K562 (cell line): Measurements from ENCODE around the gene EIF4G2. TPM values are rescaled to one million over a fixed set of nuclear protein-coding genes. Genes with fewer than 3 reads are reported as not detected.

Experiments
- ATAC-seq: fragments of 200-7000 bp; cut with Tn5 transposase; 3 replicates; pipeline ENCODE4 v1.9.1; 2020; ENCODE audit warnings: moderate library complexity
- BruUV-seq: library from RNA; stranded (reverse); fragments of 400-500 nt; replicated peaks from 2 replicates; lab custom pipeline; 2021; lab: Mats Ljungman, UMichigan
- CTCF ChIA-PET: fragments of 300-600 bp; formaldehyde crosslinking; extraction: SDS; loops from one replicate; lab custom pipeline; 2021; ENCODE audit warnings: low intra/inter-chr PET ratio; lab: Yijun Ruan, JAX
- POLR2A ChIA-PET: fragments of 300-600, 350-650 bp; sonication (Branson Sonifier 250); formaldehyde crosslinking; extraction: SDS; loops from one replicate; lab custom pipeline; 2021; ENCODE audit warnings: antibody characterized with exemption, inconsistent platforms; lab: Yijun Ruan, JAX
- DNase-seq, 4 experiments: peaks; one replicate each; pipeline versions ENCODE4 v3.0.0 to v3.0.0-alpha.2; 2011 to 2018; ENCODE audit warnings: low spot score in 3 of 4, mixed read lengths in 3 of 4; ENCODE audit errors: extremely low read depth in 1 of 4
- FAIRE-seq: peaks from 2 replicates; lab custom pipeline; 2011; peaks lifted over from hg19 to GRCh38; lab: Jason Lieb, UNC
- H2AFZ ChIP-seq: 2 replicates; pipeline ENCODE4 v1.6.0; 2011; ENCODE audit warnings: low read depth, low read length, control low read depth, inconsistent platforms
- H3K27ac ChIP-seq: fragments of 200-600 bp; 3 replicates; pipeline ENCODE4 v1.8.0; 2011; ENCODE audit warnings: low read depth, mild to moderate bottlenecking, control low read depth, inconsistent platforms, low read length, moderate library complexity, mixed read lengths; ENCODE audit errors: extremely low read depth
- H3K27me3 ChIP-seq, 2 experiments: fragments of 300-600 bp in 1 of 2; 2 replicates in 1 of 2; 3 replicates in 1 of 2; pipeline versions ENCODE4 v1.6.0 to v1.8.0; 2011; ENCODE audit warnings: inconsistent platforms in 2 of 2, low read length in 2 of 2, mild to moderate bottlenecking in 1 of 2, mixed read lengths in 1 of 2, moderate library complexity in 1 of 2; ENCODE audit not compliant: control insufficient read depth in 2 of 2, insufficient read depth in 2 of 2
- H3K36me3 ChIP-seq: fragments of 300-600 bp; 3 replicates; pipeline ENCODE4 v1.8.0; 2011; ENCODE audit warnings: mild to moderate bottlenecking, low read length, inconsistent platforms; ENCODE audit not compliant: control insufficient read depth, insufficient read depth
- H3K4me1 ChIP-seq, 2 experiments: fragments of 200-600 bp in 1 of 2; replicated peaks in 1 of 2; 2 replicates in 1 of 2; 3 replicates in 1 of 2; pipeline versions ENCODE4 v1.5.1 to v1.8.0; 2011; ENCODE audit warnings: inconsistent platforms in 2 of 2, low read length in 2 of 2, mild to moderate bottlenecking in 1 of 2, mixed read lengths in 1 of 2, moderate library complexity in 1 of 2; ENCODE audit not compliant: control insufficient read depth in 2 of 2, insufficient read depth in 2 of 2
- H3K4me2 ChIP-seq: 2 replicates; pipeline ENCODE4 v1.6.1; 2011; ENCODE audit warnings: low read length, control low read depth, inconsistent platforms, mixed read lengths; ENCODE audit not compliant: insufficient read depth
- H3K4me3 ChIP-seq: fragments of 200-600 bp; sonication (generic), shearing (Covaris generic); 2 replicates; pipeline ENCODE4 v1.5.1; 2016; ENCODE audit warnings: control low read depth, inconsistent platforms
- H3K79me2 ChIP-seq: fragments of 200-600 bp; 3 replicates; pipeline ENCODE4 v1.8.0; 2011; ENCODE audit warnings: low read length, inconsistent platforms; ENCODE audit not compliant: control insufficient read depth, insufficient read depth
- H3K9ac ChIP-seq, 2 experiments: 2 replicates each; pipeline versions ENCODE4 v1.6.0 to v1.6.1; 2011; ENCODE audit warnings: low read depth in 2 of 2, low read length in 2 of 2, control low read depth in 1 of 2, inconsistent platforms in 1 of 2, mild to moderate bottlenecking in 1 of 2, mixed read lengths in 1 of 2; ENCODE audit not compliant: insufficient read depth in 1 of 2
- H3K9me1 ChIP-seq: one replicate; pipeline ENCODE4 v1.6.0; 2011; ENCODE audit warnings: inconsistent platforms, mild to moderate bottlenecking, low read length, moderate library complexity; ENCODE audit not compliant: control insufficient read depth, insufficient read depth
- H3K9me3 ChIP-seq: replicated peaks from 2 replicates; pipeline ENCODE4 v1.5.1; 2011; ENCODE audit warnings: low read depth, low read length, inconsistent platforms; ENCODE audit not compliant: control insufficient read depth, insufficient read depth
- H4K20me1 ChIP-seq: replicated peaks from 2 replicates; pipeline ENCODE4 v1.6.1; 2011; ENCODE audit warnings: low read length, inconsistent platforms, mixed read lengths; ENCODE audit not compliant: control insufficient read depth, insufficient read depth
- CTBP1 ChIP-seq: fragments of 450-650 bp; IDR thresholded peaks from 2 replicates; pipeline ENCODE4 v1.6.1; 2016; ENCODE audit warnings: borderline replicate concordance
- KDM1A ChIP-seq, 2 experiments: fragments of 450-650 bp; IDR thresholded peaks; 2 replicates each; pipeline ENCODE4 v1.6.1; 2016; ENCODE audit warnings: mild to moderate bottlenecking in 2 of 2
- NFIC ChIP-seq: fragments of 450-650 bp; IDR thresholded peaks from 2 replicates; pipeline ENCODE4 v1.6.1; 2017; ENCODE audit warnings: mild to moderate bottlenecking, inconsistent platforms
- NONO ChIP-seq, 2 experiments: fragments of 200-400 bp in 1 of 2; fragments of 450-650 bp in 1 of 2; formaldehyde crosslinking in 1 of 2; IDR thresholded peaks; 2 replicates each; pipeline ENCODE4 v1.6.1; 2017; ENCODE audit warnings: low read depth in 2 of 2, mild to moderate bottlenecking in 2 of 2, moderate library complexity in 2 of 2, low read length in 1 of 2
- RCOR1 ChIP-seq, 2 experiments: IDR thresholded peaks; 2 replicates each; pipeline ENCODE4 v1.6.1; 2012; ENCODE audit warnings: low read depth in 2 of 2, low read length in 2 of 2, borderline replicate concordance in 1 of 2, improper control_type of control experiment in 1 of 2
- STAG1 ChIP-seq: sonication (generic); formaldehyde crosslinking; IDR thresholded peaks from 2 replicates; pipeline ENCODE4 v1.5.0; 2020; ENCODE audit warnings: missing genetic modification reagents, borderline replicate concordance
- XRCC5 ChIP-seq: fragments of 200-400 bp; formaldehyde crosslinking; IDR thresholded peaks from 2 replicates; pipeline ENCODE4 v1.6.1; 2017; ENCODE audit warnings: low read depth, mild to moderate bottlenecking, low read length
- YY1 ChIP-seq, 3 experiments: IDR thresholded peaks; 2 replicates each; pipeline ENCODE4 v1.6.1; 2011; ENCODE audit warnings: low read length in 2 of 3, mild to moderate bottlenecking in 2 of 3, moderate library complexity in 2 of 3, borderline replicate concordance in 1 of 3, control low read depth in 1 of 3, low read depth in 1 of 3; ENCODE audit not compliant: insufficient read depth in 3 of 3, insufficient replicate concordance in 2 of 3, control insufficient read depth in 1 of 3, insufficient read length in 1 of 3; ENCODE audit errors: extremely low read depth in 1 of 3
- ZNF551 ChIP-seq: fragments of 250-450 bp; sonication (Bioruptor Pico); IDR thresholded peaks from 2 replicates; pipeline ENCODE4 v1.5.0; 2021; ENCODE audit warnings: mild to moderate bottlenecking, moderate library complexity
- ZNF668 ChIP-seq: fragments of 250-450 bp; sonication (Bioruptor Pico); IDR thresholded peaks from 2 replicates; pipeline ENCODE4 v1.8.0; 2022; ENCODE audit warnings: mild to moderate bottlenecking, inconsistent platforms
- whole genome bisulfite sequencing: fragments of 100-300 bp; shearing (Covaris generic); methylation state at CpG from one replicate; pipeline ENCODE4 v1.1.6; 2016; ENCODE audit warnings: low coverage, mixed read lengths; ENCODE audit not compliant: insufficient coverage; ENCODE audit errors: missing lambda C conversion rate; 5-methylcytosine and 5-hydroxymethylcytosine counted together
- in situ Hi-C: fragments of 300-500 bp; cut with MboI; formaldehyde crosslinking; loops from 4 replicates; pipeline ENCODE4 v1.15.0; 2018; ENCODE audit warnings: inconsistent platforms, mixed read lengths
- intact Hi-C: fragments of 100-400 bp; cut with micrococcal nuclease; formaldehyde crosslinking; loops from 2 replicates; pipeline ENCODE4 v1.14.2; 2022
- polyA plus RNA-seq, 8 experiments: library from polyadenylated mRNA; depleted of rRNA in 4 of 8; stranded (reverse) in 5 of 8; unstranded in 3 of 8; fragments of >200 nt; fragmentation: Nextera tagmentation in 2 of 8; fragmentation: Illumina TruSeq in 1 of 8; extraction: Ambion mirVana in 2 of 8; extraction: Trizol in 1 of 8; gene quantifications; 2 replicates each; pipeline versions ENCODE4 v1.2.1 to v1.2.3, GENCODE V29; 2011 to 2014; ENCODE audit warnings: inconsistent platforms in 1 of 8, missing spikeins in 1 of 8
- total RNA-seq, 7 experiments: library from RNA; depleted of rRNA in 6 of 7; stranded (reverse); fragments of >200 nt in 6 of 7; fragmentation: Illumina TruSeq in 2 of 7; extraction: Trizol in 2 of 7; gene quantifications; 2 replicates each; pipeline versions ENCODE4 v1.2.1 to v1.2.3, GENCODE V29; 2011 to 2021; ENCODE audit warnings: low replicate concordance in 1 of 7
- TF ChIP-seq, protein P1 (sequence below): IDR thresholded peaks from 2 replicates; pipeline ENCODE4 v1.6.1; 2012; ENCODE audit warnings: low read depth, low read length, improper control_type of control experiment, borderline replicate concordance
- TF ChIP-seq, protein P2 (sequence below): sonication (generic); formaldehyde crosslinking; IDR thresholded peaks from 2 replicates; pipeline ENCODE4 v1.8.1; 2023; ENCODE audit warnings: missing genetic modification reagents, mild to moderate bottlenecking, borderline replicate concordance

EIF4G2 gene
- total and polyA plus RNA-seq, 9 of the 15 experiments (the other 6 are each of a cell fraction or from before 2014, with no cell fraction given): 206 to 790 (median 646) TPM

DNA sequence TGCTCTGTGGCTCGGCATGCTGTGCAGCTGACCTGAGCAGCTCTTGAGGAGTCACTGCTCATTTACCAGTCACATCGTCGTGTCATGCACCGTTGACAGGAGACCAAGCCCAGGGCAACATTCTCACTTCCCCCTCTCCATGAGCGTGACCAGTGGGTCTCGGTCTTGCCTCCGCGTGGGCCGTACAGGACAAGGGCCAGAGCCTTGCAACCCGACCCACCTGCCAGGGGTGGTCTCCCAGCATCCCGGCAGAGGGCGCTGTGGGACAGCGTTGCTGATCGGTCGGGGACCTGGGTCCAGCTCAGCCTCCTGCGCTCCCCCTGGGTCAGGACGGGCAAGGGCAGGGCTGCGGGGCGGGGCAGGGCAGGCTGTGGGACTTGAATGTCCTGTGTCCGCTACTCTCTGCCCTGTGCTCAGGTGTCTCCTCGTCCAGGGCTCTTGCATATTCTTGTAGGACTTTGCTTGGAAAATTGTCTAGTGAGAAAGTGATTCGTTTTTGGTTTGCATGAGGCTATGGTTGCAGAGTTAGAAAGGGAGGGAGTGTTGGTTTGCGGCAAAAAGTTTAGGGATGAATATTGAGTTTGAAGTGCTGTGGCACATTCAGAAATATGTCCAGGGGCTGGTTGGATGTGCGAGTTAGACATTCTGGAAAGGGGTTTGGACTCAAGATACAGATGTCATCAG is 16.2 kb downstream of the EIF4G2 start:
- ChIA-PET CTCF (interaction anchor here (0.6 to 2.6 kb wide), 8 partner anchors 217 to 1252 kb away, joined by 3 to 24 read pairs (median 4); no protein-coding TSS in a partner anchor), POLR2A (interaction anchor here (0.6 to 3.3 kb wide), 13 partner anchors 11 to 232 kb away, joined by 3 to 21 read pairs (median 5); partner anchors contain the start of genes CTR9, EIF4G2 and ZBED5)
- Histone ChIP-seq H3K9me3 (no peaks in the 10 kb centered on the region), H3K4me1 (peaks cover 8 to 9% of the 10 kb centered on the region in 2 experiments; a peak in 4 of 5 replicates), H3K9me1 (no peaks in the 10 kb centered on the region), H3K27me3 (peaks cover 0 to 8% of the 10 kb centered on the region in 2 experiments; a peak in 2 of 5 replicates), H3K9ac (no peak overlapping the region), H2AFZ (peak overlapping the region; percentile 2; the same call in 1 of the 2 replicates), H3K4me3 (no peak overlapping the region), H3K27ac (no peak overlapping the region), H3K4me2 (peak overlapping the region; percentile 56), H4K20me1 (peaks cover 11% of the 10 kb centered on the region; the same call in 1 of the 2 replicates), H3K79me2 (no peaks in the 10 kb centered on the region), H3K36me3 (peaks cover 19% of the 10 kb centered on the region; the same call in 2 of the 3 replicates)
- DNase-seq: peak; percentile 88 to 92 (median 90)
- peak; percentile 93 for ATAC-seq
- 5% methylated on average over 24 of the region's 24 CpGs for WGBS
- peak; percentile 91 for FAIRE-seq
- intact Hi-C loops (loop anchor here (1.0 to 10.0 kb wide), 4 partner anchors 142 to 992 kb away; no protein-coding TSS in a partner anchor), in situ Hi-C loops (loop anchor here (5.0 to 25.0 kb wide), 3 partner anchors 130 to 470 kb away; no protein-coding TSS in a partner anchor)
- no TSS peak for BruUV-seq
- TF ChIP-seq CTBP1 (peak; percentile 91; the same call in 1 of the 2 replicates), NONO (IDR thresholded peaks at IDR 0.05; ENCODE audit: low read depth in 2 of 2, low read length in 1 of 2) (0 out of 4 replicates have a peak, but pooled peaks of 1 of the 2 experiments have one; percentile 46), KDM1A (IDR thresholded peaks at IDR 0.05) (peak in 1 of 2 experiments; percentile 31; a peak in 1 of 4 replicates), STAG1 (CRISPR knock-in tag) (peak; percentile 98), XRCC5 (0 out of 2 replicates have a peak, but pooled peaks have one; percentile 52), YY1 (IDR thresholded peaks at IDR 0.05; ENCODE audit: borderline replicate concordance in 1 of 3, control insufficient read depth in 1 of 3, extremely low read depth in 1 of 3, insufficient read depth in 3 of 3, insufficient read length in 1 of 3, insufficient replicate concordance in 2 of 3, low read depth in 1 of 3, low read length in 2 of 3) (peak in 1 of 3 experiments; percentile 37), ZNF551 (CRISPR knock-in tag) (no peak), ZNF668 (CRISPR knock-in tag) (no peak), NFIC (peak; percentile 16; the same call in 1 of the 2 replicates), RCOR1 (IDR thresholded peaks at IDR 0.05; ENCODE audit: borderline replicate concordance in 1 of 2, low read depth in 2 of 2, low read length in 2 of 2) (peak in 1 of 2 experiments; percentile 87; a peak in 2 of 4 replicates)
- TF ChIP-seq, protein P1, sequence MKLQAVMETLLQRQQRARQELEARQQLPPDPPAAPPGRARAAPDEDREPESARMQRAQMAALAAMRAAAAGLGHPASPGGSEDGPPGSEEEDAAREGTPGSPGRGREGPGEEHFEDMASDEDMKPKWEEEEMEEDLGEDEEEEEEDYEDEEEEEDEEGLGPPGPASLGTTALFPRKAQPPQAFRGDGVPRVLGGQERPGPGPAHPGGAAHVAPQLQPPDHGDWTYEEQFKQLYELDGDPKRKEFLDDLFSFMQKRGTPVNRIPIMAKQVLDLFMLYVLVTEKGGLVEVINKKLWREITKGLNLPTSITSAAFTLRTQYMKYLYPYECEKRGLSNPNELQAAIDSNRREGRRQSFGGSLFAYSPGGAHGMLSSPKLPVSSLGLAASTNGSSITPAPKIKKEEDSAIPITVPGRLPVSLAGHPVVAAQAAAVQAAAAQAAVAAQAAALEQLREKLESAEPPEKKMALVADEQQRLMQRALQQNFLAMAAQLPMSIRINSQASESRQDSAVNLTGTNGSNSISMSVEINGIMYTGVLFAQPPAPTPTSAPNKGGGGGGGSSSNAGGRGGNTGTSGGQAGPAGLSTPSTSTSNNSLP: no peak
- TF ChIP-seq, protein P2, sequence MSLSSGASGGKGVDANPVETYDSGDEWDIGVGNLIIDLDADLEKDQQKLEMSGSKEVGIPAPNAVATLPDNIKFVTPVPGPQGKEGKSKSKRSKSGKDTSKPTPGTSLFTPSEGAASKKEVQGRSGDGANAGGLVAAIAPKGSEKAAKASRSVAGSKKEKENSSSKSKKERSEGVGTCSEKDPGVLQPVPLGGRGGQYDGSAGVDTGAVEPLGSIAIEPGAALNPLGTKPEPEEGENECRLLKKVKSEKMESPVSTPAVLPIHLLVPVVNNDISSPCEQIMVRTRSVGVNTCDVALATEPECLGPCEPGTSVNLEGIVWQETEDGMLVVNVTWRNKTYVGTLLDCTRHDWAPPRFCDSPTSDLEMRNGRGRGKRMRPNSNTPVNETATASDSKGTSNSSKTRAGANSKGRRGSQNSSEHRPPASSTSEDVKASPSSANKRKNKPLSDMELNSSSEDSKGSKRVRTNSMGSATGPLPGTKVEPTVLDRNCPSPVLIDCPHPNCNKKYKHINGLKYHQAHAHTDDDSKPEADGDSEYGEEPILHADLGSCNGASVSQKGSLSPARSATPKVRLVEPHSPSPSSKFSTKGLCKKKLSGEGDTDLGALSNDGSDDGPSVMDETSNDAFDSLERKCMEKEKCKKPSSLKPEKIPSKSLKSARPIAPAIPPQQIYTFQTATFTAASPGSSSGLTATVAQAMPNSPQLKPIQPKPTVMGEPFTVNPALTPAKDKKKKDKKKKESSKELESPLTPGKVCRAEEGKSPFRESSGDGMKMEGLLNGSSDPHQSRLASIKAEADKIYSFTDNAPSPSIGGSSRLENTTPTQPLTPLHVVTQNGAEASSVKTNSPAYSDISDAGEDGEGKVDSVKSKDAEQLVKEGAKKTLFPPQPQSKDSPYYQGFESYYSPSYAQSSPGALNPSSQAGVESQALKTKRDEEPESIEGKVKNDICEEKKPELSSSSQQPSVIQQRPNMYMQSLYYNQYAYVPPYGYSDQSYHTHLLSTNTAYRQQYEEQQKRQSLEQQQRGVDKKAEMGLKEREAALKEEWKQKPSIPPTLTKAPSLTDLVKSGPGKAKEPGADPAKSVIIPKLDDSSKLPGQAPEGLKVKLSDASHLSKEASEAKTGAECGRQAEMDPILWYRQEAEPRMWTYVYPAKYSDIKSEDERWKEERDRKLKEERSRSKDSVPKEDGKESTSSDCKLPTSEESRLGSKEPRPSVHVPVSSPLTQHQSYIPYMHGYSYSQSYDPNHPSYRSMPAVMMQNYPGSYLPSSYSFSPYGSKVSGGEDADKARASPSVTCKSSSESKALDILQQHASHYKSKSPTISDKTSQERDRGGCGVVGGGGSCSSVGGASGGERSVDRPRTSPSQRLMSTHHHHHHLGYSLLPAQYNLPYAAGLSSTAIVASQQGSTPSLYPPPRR (CRISPR knock-in tag): 0 out of 2 replicates have a peak, but pooled peaks have one; percentile 44
